ENCODE measurements around the gene KCNIP3.

KCNIP3 gene

GRCh38 chr2:95312543-95313201, 15.5 kb downstream of the KCNIP3 start:
- peak in 53 of 58 donors; percentile 30 to 94 (median 80) for DNase-seq

DNA sequence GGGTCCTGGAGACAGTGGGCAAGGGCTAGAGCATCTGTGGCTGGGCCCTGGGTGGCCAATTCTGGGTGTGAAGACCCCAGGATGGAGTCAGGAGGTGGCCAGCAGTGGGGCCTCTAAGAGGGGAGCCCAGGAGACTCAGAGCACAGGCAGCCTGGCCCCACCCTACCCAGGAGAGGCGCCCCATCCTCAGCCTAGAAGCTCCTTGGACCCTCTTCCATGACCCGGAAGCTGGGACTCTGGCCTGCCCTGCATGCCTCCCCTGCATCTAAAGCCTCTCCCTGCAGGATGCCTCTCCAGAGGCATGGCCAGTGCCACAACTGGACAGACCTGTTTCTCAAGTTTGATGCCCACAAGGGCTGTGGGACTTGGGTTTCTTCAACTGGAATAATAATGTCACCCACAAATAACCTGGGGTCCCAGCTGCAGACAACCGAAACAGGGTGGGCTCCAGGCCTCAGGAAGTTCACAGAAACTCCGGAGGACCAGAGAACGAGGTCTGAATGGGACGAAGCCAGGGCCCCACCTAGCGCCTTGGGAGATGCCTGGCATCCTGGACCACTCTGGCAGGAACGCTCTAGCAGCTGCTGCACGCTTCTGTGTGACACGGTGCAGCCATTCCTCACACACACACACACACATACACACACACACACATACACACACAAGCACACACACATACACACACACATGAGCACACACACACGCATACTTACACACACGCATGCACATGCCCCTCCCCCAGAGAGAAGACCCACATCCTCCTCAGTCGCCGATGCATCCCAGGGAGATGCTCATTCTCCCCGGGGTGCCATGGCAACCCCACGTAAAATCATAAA, 16.4 kb downstream of the KCNIP3 start:
- DNase-seq = peak in 10 of 58 donors; percentile 26 to 71 (median 37)

- no peak for DNase-seq
Measured at GRCh38 chr2:95314598-95314963, 17.4 kb downstream of the KCNIP3 start.

DNA sequence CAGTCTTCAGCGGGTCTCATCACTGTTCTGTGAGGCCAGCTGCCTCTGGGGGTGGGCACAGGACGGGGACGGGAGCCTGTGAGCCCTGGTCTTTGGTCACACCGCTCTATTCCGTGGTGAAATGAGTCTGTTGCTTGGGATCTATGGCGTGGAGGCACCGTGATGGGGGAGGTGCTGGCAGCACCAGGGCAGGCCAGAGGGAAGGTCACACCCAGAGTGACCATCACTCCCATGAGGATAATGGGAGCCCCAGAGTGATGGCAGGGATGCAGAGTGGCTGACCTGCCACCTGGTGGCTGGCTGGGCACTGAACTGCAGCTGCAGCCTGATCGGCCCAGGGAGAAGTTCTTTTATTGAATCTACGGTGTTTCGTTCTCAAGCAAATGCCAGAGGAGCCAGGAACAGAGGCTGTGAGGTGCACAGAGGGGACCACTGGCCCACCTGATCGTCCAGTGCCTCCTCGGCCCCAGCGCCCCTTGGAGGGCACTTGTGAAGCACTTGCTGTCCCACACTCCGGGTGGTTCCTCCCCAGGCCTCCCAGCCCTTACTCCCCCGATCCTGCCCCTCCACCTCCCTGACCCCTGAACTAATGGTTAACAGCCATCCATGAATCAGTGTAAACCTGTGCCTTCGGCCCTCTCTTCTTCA, 17.9 kb downstream of the KCNIP3 start:
- peak in 41 of 58 donors; percentile 19 to 74 (median 50) for DNase-seq

DNA sequence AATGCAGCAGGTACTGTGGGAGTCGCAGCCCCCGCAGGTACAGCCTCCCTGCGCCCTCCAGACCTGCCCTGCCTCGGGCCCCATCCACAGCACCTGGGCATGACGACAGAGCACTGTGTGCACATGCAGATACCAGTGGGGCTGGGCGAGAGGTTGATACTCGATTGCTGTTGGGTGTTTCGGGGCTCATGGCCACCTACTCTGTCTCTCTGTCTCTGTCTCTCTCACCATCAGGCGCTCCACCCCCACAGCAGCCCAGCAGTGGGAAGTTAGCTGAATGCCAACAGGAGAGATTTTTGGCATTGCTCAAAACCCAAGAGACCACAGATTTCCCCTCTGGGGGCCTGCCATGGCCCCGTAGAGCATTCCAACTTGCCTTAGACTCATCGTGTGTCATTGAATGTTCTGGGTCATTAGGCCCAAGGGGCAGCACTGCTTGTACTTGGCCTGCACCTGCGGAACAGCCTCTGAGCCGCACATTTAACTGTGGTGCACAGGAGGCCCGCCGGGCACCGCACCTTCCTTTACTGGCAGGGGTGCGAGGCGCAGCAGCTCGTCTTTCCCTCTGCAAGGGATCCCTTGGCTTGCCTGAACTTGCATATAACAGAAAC, 18.8 kb downstream of the KCNIP3 start:
- no peak for DNase-seq

- DNase-seq = no peak
Measured at GRCh38 chr2:95316466-95317122, 19.4 kb downstream of the KCNIP3 start.

- no peak for DNase-seq
Measured at GRCh38 chr2:95317123-95317500, 20.0 kb downstream of the KCNIP3 start.

DNA sequence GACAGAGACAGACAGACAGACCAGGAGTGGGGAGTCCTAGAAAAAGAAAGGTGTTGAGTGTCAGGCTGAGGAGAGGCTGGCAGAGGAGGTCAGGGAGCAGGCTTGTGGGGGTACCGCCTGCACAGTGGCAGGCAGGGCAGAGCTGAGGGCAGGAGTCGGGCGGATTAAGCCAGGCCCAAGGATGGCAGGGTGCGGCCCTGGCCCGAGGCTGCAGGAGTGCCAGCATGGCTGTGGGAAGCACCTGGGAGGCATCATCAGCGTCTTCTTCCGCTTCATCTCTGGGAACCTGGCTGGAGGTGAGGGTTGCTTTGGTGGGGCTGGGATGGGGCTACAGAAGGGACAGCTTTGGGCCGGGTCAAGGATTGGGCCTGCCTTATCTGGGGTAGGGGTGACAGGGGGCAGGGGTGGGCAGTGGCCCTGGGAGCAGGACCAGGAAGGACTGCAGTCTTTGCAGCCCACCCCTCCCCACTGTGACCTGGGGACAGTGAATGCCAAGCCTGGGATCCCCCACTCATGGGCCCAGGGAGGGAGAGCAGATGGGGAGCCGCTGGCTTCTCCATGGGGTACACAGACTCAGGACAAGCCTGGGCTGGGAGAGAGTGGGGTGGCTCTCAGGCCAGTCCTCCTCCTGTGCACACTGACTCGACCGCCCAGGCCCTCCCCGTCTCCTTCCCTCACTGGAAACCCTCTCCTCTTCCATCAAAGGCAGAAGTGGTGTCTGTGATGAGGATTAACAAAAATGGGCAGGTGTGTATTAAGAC, 20.7 kb downstream of the KCNIP3 start:
- DNase-seq = no peak

DNA sequence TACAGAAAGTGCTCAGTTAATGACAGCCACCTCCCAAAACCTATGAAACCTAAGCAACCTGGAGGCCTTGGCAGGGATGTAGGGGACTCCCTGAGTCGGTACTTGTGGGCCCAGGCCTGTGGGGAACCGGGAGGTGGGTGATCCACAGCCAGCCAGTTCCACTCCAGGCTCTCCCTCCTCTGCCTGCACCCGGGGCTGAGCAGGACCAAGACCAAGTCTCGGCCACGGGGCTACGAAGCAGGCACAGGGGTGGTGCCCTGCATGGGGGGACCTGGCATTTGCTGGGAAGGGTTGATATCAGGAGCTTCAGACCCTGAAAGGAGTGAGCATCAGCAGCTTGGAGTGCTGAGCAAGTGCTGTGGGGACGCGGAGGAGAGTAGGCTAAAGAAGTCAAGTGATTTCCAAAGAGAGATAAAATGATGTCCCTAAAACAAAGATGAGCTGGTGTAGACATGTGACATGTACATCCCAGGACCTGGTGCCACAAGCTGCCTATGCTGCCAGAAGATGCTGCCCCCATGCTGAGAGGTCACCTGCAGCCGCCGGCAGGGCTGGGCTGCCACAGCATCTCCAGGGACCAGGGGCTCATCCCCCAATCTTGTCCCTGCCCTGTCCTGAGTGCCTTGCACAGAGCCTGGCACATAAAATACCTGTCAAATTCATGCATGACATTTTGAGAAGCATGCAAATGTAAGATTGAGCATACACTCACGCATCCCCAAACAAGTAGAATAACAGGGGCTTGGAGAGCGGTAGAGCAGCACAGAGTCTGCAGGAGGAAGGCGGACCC, 21.5 kb downstream of the KCNIP3 start:
- DNase-seq = no peak

- DNase-seq = no peak
Measured at GRCh38 chr2:95319481-95320343, 22.6 kb downstream of the KCNIP3 start.

DNA sequence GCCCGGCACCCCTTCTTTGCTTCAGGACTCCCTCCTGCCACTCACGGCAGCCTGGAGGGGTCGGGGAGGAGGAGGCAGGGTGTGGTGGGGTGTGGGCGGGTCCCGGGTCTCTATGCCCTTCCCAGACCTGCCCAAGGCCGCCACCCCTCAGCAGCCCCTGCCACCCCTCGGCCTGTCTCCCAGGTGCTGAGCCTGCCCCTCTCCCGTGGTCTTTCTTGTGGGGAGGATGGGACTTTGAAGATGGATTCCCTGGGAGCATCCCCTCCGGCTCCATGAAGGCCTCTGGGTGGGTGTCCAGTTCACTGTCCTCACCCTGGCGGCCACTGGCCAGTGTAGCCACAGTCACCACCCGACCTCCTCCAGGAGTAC, 23.2 kb downstream of the KCNIP3 start:
- DNase-seq = no peak

- no peak for DNase-seq
Measured at GRCh38 chr2:95320986-95321767, 24.0 kb downstream of the KCNIP3 start.

- peak in 4 of 58 donors; percentile 24 to 29 (median 26) for DNase-seq
Measured at GRCh38 chr2:95323347-95324155, 26.4 kb downstream of the KCNIP3 start.

DNA sequence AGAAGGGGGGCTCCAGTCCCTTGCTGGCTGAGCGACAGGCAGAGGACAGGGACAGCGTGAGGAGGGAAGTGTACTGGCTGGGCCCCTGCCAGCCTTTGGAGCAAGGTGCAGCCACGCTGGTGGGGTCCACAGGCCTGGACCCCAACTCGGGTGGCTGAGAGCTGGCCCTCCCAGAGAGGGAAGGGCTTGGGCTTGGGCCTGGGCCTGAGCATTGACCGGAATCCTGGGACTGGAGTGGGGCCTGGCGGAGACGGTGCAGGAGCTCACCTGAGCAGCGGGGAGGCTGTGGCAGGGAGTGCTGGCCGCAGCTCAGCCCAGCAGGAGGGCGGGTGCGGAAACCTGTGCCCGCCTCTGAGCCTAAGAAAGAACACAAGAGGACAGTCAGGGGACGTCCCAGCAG, 27.9 kb downstream of the KCNIP3 start:
- DNase-seq = no peak

GRCh38 chr2:95325590-95326432, 28.7 kb downstream of the KCNIP3 start:
- DNase-seq = no peak

Measured in anterior cingulate cortex (tissue), 58 donors.